NCI-H2107 (cell line): Measurements from ENCODE around the gene RBM17.
"Not testable (repeated sequence)": the region's sequence is repeated elsewhere in the genome, so short reads cannot be mapped to it uniquely, and the experiment has no call there.

Experiments
- DNase-seq: peaks from one replicate; lab custom pipeline; 2025; lab: John Stamatoyannopoulos, UW

RBM17 gene

DNA sequence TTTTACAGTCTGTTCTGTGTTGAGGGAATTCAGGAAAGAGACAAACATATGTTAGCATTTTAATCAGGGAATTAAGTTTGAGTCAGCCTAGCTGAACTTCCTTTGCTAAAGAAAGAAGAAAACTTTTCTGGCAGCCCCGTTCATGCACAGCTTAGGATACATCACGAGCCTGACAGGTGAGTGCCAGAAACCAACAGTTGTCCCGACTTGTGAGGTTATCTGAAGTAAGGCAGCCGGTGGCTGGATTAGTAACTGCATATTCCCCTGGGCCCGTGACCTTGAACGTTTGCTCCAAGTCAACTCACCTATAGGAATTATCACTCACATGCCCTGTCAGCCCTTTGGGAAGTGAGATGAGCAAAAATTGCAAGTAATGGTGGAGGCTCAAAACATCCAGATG lies 24.1 kb downstream of the RBM17 start:
- no peak for DNase-seq

GRCh38 chr10:6114299-6114698 lies 25.5 kb downstream of the RBM17 start:
- DNase-seq, result no peak

GRCh38 chr10:6114805-6115341 lies 26.0 kb downstream of the RBM17 start:
- no peak for DNase-seq

GRCh38 chr10:6115411-6115810 lies 26.6 kb downstream of the RBM17 start:
- DNase-seq, result no peak

DNA sequence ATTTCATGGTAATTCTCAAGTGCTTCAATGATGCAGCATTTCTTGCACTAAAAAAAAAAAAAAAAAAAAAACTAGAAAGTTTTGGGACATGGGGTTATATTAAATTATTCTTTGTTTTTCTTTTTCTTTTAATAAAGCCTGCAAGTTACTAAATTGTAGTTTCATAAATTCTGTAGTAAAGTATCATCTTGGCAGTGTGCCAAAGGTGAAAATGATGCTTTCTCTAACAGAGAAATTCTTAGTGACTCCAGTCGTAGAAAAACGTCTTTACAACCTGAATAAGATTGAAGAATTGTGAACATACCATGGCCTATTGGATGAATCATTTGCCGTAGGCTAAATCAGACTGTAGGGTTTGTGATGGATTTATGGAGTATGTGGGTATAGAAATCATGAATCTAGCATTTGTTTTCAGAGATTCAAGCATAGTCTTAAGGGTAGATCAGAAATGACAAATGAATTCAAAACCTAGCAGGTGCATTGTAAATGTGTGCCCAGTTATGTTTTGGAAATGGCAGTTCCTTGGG lies 27.1 kb downstream of the RBM17 start:
- no peak for DNase-seq

DNA sequence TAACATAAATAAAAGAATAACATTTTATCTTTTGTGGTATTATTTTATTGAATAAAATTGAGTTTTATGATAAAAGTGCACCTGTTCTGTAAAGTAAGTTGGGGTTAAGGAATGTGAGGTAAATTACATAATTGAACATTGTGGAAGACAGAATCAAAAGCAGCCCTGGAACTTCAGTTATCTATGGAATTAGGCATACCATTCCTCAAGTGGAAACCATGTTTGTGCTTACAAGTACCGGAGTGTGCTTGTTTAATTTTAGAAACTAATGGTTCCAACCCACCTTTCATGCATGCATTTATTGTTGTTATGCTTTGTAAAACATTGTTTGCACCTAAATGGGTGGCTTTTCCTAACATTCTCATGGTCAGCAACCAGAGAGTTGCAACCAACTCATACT lies 28.0 kb downstream of the RBM17 start:
- no peak for DNase-seq

- no peak for DNase-seq
These were observed 28.9 kb downstream of the RBM17 start for GRCh38 chr10:6117711-6118110.

DNA sequence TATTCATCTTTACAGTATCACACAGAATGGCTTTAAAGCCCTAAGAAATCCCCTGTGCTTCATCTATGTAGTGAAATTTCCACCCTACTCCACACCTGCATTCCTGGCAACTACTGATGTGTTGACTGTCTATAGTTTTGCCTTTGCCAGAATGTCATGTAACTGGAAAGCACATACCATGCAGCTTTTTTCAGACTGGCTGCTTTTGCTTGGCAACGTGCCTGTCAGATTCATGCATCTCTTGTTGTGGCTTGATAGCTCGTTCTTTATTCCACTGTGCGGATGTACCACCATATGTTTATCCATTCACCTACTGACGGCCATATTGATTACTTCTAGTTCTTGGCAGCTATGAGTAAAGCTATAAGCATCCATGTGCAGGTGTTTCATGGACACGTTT lies 30.6 kb downstream of the RBM17 start:
- DNase-seq, result no peak

DNA sequence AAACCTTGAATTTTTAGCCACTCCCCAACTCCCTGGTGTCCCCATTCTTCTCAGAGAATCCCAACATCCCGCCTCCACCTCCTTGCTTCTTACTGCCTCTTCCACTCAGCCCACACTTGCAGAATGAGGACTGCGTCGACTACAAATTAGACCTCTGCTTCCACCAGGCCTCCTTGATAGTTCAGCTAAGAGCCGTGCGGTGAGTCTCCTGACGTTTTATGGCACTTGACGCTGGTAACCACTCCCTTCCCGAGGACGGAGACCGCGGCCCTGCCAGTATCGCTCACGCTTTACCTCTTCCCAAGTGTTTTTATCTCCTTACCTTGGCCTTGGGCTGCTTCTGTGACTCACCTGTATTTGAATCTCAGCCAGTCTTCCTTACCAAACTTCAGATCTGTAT lies 31.1 kb downstream of the RBM17 start:
- DNase-seq, result no peak

DNA sequence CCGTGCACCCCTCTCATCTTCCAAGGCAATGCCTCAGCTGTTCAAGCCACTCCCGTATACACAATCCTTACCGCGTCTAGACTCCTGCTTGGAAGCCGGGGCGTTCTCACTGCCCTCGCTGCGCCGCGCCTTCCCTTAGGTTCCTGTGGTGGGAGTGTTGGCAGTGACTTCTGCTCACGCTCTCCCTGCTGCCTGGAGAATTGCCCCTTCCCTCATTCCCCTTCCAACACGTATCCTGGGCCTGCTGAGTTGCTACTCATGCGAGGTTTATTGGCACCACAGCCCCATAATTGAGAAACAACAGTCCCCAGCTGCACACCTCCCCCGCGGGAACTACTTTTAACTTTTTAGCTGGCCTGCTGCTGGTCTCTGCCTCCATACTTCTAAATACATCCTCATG lies 31.9 kb downstream of the RBM17 start:
- DNase-seq, result no peak

DNA sequence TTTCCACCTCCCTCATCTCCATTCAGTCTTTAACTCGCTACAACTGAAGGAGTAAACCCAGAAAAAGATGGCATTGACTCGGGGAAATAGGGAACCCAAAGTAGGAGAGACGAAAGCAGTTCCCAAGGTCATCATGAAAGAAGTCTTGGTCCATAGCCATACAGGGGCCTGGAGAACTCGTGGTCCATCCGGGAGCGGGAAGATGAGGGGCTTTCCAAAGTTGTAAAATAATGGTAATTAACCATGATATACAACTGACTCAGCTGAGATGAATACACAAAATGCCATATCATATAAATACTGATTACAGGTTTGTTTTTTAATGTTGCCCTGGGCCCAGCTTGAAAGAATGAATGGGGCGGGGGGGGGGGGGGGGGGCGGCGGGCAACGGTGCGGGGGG lies 32.3 kb downstream of the RBM17 start:
- DNase-seq, result no peak

DNA sequence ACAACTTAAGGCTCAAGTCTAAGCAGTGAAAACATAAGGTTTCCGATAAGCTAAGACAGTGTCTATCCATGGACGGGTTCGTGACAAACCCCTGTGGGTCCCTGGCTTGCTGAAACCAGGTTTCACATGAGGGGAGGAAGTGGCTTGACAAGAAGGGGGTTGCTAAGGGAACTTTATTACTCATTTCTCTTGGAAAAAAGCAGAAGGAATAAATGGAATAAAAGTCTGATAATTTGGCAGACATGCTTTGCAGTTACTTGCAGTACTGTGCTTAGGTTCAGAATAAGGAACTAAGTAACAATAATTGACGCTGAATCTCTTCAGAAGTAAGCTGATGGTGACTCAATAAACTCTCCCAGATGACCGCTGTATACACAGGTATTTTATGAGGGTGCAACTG lies 34.7 kb downstream of the RBM17 start:
- no peak for DNase-seq

DNA sequence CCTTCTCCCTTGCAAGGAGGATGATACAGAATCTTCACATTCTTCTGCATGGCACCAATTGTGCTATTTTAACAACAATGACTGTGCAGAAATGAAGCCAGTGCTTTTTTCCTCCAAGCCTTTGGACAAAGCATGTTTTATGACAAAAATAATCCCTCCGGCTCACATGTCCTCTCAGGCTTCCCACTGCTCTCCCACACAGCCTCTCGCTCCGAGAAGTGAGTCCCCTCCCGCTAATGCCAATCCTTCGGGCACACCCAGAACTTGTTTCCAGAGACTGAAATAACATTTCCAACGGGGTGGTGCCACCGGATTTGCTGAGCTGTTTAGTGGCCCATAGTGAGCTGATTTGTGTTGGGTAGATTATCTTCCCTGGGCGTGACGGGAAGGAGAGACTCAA lies 35.8 kb downstream of the RBM17 start:
- no peak for DNase-seq

DNA sequence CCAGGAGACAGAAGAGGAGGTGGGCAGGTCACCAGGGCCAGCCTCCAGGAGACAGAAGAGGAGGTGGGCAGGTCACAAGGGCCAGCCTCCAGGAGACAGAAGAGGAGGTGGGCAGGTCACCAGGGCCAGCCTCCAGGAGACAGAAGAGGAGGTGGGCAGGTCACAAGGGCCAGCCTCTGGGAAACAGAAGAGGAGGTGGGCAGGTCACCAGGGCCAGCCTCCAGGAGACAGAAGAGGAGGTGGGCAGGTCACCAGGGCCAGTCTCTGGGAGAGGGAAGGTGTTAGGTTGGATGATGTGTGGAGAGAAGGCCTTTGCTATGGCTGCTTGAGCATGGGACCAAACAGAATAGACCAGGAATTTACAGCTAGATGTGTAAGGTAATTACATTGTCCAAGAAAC lies 38.6 kb downstream of the RBM17 start:
- DNase-seq, result not testable (repeated sequence)

DNA sequence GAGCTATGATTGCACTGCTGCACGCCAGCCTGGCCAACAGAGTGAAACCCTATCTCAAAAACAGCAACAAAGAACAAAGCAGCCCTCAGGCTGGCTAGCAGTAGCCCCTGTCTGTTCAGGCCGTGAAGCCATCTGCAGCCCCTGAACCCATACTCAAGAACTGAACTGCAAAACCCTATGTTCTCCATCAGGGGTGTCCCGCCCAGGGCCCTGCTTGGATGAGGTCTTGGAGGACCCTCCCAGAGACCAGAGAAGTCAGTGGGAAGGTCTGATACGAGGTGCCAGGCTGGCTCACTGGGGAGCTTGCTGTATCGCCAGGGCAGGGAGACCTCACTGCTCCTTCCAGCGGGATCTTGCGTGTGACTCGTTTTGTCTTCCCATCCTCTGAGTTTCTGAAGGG lies 39.3 kb downstream of the RBM17 start:
- DNase-seq, result no peak

GRCh38 chr10:6128591-6129251 lies 39.9 kb downstream of the RBM17 start:
- DNase-seq, result no peak

- no peak for DNase-seq
These were observed 42.1 kb downstream of the RBM17 start for GRCh38 chr10:6130848-6131470.

- DNase-seq, result no peak
These were observed 44.7 kb downstream of the RBM17 start for GRCh38 chr10:6133331-6134098.

GRCh38 chr10:6134099-6134823 lies 45.4 kb downstream of the RBM17 start:
- no peak for DNase-seq

DNA sequence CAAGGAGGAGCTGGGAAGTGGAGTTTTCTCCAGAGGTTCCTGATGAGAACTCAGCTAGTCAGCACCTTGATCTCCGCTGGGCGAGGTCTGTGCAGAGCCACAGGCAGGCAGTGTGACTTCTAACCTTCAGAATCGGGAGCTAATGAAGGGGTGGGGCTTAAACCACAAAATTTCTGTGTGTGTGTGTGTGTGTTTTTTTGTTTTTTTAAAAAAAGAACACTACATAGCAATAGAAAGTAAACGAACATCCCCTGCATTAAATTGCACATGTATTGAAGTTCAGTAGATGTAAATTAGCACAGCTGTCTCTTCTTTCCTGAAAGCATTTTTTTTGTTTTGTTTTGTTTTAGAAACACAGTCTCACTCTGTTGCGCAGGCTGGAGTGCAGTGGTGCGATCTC lies 46.2 kb downstream of the RBM17 start:
- no peak for DNase-seq

DNA sequence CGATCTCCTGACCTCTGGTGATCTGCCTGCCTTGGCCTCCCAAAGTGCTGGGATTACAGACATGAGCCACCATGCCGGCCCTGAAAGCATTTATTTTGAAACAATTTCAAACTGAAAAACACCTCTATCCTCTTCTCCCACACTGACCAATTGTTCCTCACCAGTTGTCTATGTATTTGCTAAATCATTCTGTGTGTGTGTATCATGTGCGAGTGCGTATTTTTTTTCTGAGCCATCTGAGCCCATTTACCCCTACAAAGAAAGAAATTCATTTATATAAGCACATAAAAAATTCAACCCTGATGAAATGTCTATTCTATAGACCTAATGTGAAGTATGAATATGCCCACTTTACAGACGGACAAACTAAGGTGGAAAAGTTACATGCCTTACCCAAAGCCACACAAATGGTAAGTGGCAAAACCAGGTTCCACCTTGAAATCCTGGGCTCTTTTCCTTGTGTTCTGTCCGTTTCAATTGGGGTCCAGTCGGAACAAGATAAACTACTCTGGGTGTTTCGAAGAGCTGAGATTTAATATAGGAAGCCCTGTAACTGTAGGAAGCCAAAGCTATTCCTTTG lies 46.8 kb downstream of the RBM17 start:
- DNase-seq, result no peak
